GM19395 (cell line): ENCODE results near the gene CD164.

Experiments
- ATAC-seq: cut with Tn5 transposase; IDR thresholded peaks from one replicate; pipeline ENCODE4 v1.9.1; 2021; ENCODE audit warnings: mild to moderate bottlenecking, moderate library complexity; ENCODE audit not compliant: unreplicated experiment

CD164 gene

DNA sequence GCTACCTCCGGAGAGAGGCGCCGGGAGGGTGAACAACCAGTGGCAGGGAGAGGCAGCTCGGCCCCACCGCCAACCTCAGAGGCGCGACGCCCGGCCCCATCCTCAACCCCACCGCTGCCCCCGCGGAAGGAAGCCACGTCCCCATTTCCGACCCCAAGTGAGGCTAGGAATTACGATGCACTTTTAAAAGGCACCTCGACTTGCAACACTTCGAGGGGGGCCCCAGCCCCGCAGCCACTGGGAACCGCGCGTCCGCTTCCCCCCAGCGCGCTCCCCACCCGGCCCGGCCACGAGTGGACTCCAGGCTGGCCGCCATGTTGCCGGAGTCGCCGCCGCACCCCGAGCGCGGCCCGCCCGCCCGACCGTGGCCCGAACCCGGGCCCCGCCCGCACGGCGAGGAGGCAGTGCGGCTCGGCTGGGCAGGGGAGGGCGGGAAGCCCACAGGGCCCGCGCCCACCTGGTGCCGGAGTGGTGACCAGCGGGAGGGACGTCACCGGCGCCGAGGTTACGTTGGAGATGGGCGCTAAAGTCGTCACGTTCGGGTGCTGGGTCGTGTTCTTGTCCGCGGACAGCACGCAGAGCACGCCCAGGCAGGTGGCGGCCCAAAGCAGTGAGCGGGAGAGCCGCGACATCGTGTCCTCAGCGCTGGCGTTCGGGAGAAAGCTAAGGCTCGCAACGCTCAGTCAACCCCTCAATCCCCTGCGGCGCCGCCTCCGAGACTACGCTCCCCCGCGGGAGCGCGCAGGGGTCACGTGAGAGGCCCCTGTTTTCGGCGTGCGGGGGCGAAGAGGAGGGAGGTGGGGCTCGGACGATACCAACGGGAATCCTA lies at the start of gene CD164:
CD164 (minus strand) TSS at position 721 of the 829 bp plus-strand sequence; CDS start at position 632, 89 bp downstream.
- peak; percentile 48 for ATAC-seq

DNA sequence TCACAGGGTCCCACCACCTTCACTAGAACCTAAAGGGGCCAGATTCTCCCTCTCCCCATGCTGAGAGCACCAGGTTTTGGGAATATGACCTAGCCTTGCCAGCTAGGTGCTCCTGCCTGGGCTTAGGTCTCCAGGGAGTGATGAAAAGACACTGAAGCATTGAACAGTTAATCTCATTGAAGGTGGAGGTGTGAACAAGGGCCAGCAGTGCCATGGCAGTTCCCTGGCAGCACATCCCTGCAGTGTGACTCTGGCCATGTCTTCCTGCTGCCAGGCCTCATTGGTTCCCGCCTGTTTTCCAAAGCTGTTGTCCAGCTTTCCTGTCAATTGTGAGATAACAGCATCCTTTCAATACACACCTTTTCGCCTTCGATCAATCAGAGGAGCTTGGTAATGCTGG lies 47.2 kb upstream of the CD164 start:
- no peak for ATAC-seq

DNA sequence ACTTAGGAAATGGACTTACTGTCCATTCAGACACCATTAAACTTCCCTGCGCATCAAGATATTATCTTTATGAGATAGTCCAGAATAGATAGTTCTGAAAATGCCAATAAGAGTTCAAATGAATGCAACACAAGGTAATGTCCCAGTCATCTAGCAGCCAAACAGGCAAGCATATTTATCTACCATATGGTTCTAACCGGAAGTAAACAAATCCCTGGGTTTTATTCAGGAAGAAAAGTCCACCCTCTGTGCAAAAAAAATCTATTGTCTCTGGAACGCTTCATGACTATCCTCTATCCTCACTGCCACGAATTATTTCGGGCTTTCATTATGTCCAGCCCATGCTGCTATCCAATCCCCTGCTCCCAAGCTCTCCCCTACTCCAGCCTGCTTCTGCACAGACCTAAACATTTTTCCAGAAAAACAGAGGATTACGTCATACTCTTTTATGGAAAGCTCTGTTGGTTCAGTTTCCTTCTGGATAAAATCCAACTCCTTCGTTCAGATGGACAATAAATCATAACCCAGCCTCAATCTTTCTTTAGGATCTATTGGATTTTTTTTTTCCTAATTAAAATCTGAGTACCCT lies 46.7 kb upstream of the CD164 start:
- no peak for ATAC-seq

DNA sequence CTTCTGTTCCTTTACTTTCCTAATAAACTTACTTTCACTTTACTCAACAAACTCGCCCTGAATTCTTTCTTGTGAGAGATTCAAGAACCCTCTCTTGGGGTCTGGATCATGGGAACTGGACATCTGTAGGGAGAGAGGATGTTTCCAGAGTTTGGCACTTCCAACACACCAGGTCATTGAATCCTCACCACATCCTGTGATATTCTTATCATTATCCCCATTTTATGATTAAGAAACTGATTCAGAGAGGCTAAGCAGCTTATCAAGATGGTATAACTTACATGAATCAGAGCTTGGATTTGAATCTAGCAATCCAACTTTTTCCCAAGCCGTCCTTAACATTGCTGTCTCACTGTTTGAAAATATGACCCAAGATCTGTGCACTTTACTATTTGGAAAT lies 42.7 kb upstream of the CD164 start:
- no peak for ATAC-seq

DNA sequence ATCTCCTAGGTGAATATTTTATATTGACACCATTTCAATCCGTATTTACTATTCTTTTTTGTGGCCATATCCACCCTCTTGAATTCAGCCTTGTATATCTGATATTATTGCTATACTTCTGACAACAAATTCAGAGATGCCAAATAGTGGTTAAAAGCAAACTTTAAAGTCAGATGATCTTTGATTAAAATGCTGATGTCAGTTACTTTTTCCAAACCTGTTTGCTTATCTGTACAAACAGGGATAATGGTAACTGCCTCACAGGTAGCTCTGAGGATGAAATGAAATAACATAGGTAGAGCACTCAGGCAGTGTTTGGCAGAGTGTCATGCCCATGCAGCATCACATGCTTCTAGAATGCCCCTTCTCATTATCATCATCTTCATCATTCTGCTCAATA lies 38.9 kb upstream of the CD164 start:
- ATAC-seq, result no peak

DNA sequence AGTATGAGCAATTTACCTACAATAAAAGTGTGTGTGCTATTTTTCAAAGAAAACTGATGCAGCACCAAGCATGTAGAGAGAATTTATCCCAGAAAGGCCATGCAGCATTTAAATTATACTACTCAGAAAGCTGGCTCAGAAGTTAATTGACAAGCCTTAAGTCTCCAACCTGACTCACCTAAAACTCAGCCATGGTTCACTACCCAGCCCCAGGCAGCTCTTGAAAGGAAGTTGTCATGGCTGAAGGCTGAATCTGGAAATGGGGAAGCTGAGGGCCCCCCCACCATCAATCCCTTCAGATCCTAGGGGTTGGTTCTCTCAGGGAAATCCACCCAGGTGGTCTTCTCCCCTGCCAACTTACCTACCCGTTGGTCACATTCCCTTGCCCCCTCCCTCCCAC lies 38.5 kb upstream of the CD164 start:
- no peak for ATAC-seq

DNA sequence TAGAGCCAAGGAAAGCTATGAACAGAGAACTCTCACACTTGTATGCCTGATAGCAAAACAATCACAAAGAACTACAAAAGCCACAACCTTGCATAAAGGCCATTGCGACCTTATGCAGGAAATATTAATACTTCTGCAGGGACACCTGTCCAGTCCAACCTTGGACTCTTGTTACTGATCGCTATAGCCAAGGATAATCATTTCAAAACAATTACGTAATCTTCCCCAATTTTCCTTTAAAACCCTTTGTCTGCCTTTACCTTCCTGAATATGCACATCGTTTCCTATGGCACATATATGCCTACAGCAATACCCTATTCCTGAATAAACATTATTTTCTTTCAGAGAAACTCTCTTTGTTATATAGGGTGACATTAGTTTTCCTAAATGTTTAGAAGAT lies 35.4 kb upstream of the CD164 start:
- ATAC-seq, result no peak

DNA sequence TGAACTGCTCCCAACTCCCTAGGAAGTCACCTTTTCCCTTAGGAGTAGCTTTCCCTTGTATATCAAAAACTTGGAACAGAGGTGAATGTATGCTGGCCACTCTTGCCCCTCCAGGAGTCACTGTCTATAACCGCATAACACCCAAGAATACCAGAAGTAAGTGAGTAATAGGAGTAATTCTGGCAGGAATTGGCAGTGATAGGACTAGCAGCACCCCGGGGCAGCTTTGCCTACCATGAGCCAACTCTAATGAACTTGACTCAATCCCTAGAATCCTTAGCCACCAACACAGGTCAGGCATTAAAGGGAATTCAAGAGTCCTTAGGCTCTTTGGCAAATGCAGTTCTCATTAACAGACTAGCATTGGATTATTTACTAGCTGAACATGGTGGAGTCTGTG lies 28.8 kb upstream of the CD164 start:
- ATAC-seq, result no peak

DNA sequence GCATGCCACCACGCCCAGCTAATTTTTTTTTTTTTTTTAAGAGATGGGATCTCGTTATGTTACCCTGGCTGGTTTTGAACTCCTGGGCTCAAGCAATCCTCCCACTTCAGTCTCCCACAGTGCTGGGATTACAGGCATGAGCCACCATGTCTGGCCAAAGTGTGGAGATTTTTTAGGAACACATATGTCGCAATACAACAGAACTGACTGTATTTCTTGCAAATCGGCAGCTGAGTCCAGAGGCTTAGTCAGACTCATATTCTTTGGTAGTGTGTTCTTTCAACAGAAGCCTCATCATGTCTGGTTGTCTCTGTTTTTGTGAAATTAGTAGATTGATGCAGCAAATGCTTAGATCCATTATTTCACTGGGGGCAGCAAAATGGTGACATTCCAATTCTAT lies 23.9 kb upstream of the CD164 start:
- ATAC-seq, result no peak

DNA sequence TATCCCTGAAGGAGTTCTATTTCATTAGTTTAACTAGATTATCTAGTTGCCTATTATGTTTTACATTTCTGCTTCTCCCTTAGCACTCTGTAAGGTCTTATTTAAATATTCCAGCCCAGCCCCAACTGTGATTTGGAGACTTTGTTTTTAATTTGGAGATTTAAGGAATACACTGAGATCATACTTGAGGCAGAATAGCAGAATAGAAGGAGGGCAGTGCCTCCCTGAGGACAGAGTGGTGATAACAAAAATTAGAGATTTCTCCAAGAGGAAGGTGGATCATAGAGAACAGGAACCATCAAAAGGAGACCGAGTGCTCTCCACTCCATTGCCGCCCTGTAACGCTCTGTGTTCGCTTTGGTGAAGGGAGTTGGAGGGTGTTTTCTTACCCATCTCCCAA lies 14.8 kb upstream of the CD164 start:
- no peak for ATAC-seq

DNA sequence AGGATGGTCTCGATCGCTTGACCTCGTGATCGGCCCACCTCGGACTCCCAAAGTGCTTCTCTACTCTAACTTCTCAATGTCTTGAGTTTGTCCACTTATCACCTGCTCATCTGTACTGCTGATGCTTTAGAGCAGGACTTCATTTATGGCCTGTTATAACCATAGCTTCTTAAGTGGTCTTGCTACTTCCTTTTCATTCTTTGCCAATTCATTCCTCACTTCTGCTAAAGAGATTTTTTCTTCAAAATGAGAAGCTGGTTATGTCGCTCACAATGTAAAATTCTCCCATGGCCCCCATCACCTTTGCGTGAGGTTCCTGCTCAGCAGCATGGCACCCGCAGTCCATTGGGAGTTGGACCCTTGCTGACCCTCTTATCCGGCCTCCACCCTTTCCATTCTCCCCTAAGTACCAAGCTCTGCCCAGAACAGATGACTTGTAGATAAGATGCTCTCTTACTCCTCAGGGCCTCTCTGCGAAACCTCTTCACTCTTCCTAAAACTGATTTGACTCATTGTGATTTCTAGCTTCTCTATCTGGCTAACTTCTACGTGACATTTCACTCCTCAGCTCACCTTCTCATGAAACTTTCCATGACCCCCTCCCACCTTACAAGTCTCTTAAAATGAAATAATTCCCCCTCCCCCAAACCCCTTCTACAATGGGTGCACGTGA lies 13.9 kb upstream of the CD164 start:
- no peak for ATAC-seq

DNA sequence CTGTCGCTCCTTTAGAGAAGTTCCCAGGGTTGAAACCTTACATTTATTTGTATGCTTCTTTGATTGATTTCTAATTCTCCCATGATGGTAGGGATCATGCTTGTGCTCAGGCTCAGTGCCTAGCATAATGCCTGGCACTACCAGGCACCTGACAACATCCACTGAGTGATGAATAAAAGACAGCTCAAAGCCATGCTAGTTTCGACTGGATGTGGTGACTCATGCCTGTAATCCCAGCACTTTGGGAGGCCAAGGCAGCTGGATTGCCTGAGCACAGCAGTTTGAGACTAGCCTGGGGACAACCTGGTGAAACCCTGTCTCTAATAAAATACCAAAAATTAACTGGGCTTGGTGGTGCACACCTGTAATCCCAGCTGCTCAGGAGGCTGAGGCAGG lies 11.6 kb upstream of the CD164 start:
- ATAC-seq, result no peak

DNA sequence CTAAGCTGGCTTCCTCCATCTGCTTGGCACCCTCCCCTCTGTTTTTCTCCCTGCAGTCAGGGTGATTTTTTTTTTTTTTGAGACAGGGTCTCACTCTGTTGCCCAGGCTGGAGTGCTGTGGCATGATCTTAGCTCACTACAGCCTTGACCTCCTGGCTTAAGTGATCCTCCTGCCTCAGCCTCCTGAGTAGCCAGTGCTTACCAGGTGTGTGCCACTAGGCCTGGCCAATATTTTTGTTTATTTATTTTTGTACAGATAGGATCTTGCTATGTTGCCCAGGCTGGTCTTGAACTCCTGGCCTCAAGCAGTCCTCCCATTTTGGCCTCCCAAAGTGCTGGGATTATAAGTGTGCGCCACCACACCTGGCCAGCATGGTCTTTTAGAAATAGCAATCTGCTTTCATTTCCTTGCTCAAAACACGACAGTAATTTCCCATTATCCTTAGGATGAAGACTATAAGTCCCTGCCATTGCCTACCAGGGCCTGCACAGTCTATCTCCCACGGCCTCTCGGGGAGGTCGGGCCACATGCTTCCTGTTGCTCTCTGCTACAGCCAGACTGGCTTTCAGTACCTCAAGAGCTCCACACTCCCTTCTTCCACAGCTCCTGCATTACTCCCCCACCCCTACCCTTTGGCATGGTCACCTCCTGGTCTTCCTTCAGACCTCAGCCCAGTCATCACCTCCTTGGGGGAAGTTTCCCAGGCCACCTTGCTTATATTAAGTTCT lies 11.1 kb upstream of the CD164 start:
- ATAC-seq, result no peak

DNA sequence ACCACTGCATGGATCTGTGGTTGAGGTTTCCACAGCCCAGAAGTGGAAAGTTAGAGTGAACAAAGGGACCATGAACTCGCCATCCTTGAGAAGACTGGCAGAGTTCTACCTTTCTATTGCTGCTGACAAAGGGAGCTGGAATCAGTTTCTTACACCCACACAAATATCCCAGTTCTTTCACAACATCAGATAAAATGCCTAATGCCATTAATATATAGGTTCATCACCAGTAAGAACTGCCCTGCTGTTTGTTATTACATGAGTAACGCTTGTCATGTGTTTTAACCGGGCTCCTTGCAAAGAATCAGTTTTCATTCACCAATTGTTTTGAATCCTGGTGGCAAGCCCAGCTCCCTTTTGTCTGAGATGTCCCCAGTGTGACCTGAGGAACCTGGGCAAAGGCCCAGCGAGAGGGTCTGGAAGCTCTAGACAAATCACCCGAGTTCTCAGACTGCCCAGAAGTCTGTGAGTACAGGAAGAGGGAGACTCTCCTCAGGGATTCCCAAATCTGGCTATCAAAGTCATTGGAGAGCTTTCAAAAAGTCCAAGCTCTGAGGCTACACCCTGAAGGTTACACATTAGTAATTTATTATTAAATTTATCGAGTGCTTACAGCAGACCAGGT lies 7.5 kb upstream of the CD164 start:
- ATAC-seq, result no peak

DNA sequence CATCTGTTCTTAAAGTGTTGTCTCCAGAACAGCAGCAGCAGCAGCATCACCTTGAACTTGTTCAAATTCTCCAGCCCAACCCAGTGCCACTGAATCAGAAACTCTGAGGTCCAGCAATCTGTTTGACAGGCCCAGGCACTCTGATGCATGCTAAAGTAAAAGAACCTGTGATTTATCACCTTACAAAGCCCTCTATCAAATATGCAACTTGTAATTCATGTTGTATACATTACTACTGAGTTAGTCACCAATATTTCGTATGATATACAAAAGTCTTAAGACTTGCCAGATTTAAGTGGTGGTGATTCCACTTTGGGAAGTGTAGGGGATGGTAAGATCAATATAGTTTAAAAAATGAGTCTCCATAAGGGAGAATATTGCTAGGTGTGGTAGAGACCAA lies 6.0 kb upstream of the CD164 start:
- no peak for ATAC-seq

DNA sequence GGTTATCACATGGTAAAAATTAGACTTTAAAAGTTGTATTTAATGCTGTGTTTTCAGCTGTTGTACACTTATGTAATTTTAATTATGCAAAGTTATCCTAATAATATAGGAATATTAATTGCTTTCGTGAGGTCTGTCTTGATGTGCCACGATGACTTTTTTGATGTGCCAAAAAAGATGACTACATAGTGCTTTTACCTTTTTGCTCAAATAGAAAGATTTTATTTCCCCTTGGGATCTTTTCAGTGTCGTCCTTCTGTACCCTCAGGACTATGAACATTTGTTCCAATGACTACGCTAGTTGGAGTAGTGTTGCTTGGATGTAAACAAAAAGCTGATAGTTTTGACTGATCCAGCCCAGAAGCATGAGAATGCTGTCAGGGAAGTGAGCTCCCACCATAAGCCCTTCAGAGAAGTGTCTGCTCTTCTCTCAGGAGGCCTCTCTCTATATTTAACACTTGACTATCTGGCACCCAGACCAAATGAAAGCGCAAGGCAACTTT lies 1.2 kb upstream of the CD164 start:
- no peak for ATAC-seq

DNA sequence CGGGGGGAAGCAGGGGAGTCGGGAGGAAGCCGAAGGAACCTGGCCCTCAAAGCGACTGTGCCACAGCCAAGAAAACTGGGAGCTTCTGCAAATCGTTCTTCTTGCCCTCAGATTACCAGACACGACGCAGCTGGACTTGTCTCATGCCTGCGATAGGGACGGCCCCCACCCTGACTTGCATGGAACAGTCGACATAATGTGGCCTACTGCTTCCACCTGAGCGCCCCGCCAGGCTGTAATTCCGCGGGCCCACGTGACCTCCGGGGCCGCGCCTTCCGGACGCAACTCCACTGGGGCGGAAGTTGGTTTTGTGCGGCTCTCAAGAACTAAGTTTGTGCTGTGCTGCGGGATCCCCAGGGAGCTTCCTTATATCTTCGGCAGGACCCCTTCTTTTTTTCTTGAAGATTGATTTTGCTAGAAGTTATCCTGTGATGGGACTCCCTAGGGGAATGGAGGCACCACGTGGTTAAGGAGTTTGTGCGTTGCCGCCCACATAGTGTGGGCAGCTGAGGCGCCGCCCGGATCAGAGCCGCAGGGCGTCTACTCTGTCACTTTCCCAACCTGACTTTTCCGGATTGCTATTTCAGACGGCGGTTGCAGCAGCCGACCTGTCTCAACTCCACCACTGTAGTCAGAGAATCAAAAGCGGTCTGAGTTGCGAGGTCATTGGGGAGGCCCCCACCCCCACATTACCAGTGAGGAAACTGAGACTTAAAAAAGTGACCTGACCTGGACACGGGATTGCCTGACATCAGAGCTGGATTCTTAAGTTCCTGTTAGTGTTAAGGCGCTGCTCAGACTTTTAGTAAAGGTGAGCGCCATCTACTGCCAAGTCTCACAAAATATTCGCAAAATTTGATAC lies 540 bp upstream of the CD164 start:
- peak; percentile 72 for ATAC-seq

DNA sequence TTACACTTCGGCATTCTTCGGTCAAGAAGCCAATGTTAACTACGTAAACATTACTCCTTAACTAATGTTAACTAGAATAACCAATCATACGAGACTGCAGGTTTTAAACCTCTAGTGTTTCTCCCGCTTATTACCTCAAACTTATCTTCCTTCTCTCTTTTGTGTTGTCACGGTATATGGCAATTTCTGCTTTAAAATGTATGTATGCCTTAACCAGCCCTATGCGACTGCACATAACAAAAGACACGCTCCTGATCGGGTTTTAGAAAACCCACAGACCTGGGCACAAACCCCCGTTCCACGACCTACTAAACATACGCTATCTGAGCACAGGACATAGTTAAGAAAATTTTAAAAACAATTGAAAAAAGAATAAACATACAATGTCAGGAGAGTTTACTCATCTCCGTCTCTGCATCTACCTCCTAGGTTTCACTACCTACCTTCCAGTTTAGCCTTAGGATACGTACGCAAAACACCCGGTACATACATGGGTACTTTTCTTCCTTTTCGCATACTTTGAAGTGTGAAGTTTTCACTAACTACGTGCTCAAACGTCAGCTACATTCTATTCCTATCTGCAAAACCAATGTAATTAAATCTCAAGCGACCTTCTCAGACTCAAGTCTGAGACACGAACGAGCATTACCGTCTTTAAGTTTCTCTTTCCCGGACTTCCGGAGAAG lies 1.1 kb downstream of the CD164 start:
- ATAC-seq, result peak; percentile 1

DNA sequence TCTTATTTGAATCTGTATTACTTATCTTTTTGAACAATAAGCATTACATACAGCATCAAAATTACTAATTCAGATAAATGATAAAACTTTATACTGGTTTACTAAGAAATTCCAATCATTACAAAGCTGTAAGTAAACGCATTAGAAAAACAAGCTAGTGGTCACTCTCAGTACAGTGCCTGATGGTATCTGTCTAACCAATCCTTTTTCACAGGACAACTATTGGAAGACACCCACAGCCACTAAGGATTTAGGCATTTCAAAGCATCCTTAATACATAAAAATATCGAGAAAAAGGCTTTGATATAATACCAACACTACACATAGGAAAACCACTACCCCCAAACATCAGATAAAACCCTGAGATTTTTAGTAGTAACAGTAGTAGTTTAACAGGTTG lies 2.6 kb downstream of the CD164 start:
- no peak for ATAC-seq
